Hematopoietic multipotent progenitor cell treated with erythropoietin and hydrocortisone succinate and interleukin-3 and kit ligand, for 17 days (in vitro differentiated cells): ENCODE results near the gene SORT1.
"Not testable (repeated sequence)": the region's sequence is repeated elsewhere in the genome, so short reads cannot be mapped to it uniquely, and the experiment has no call there.

Source experiments
- DNase-seq: peaks from one replicate; pipeline ENCODE4 v3.0.0-alpha.2; 2015; ENCODE audit warnings: low spot score

The SORT1 gene

GRCh38 chr1:109397581-109398342 lies at the start of gene SORT1:
Gene SORT1, minus strand, starts transcription at chr1:109397918. Its CDS starts 26 bp downstream, at chr1:109397892.
- no peak for DNase-seq

- not testable (repeated sequence) for DNase-seq
Measured at GRCh38 chr1:109445949-109446695, 48.4 kb upstream of the SORT1 start.

- no peak for DNase-seq
Measured at GRCh38 chr1:109444346-109444745, 46.6 kb upstream of the SORT1 start.

GRCh38 chr1:109443476-109443875 lies 45.8 kb upstream of the SORT1 start:
- no peak for DNase-seq

GRCh38 chr1:109441069-109441468 lies 43.4 kb upstream of the SORT1 start:
- no peak for DNase-seq

GRCh38 chr1:109438798-109439297 lies 41.1 kb upstream of the SORT1 start:
- DNase-seq, result no peak

- DNase-seq, result no peak
Measured at GRCh38 chr1:109434484-109434883, 36.8 kb upstream of the SORT1 start.

GRCh38 chr1:109433322-109433721 lies 35.6 kb upstream of the SORT1 start:
- no peak for DNase-seq

- DNase-seq, result no peak
Measured at GRCh38 chr1:109432336-109432735, 34.6 kb upstream of the SORT1 start.

- DNase-seq, result no peak
Measured at GRCh38 chr1:109427171-109427467, 29.4 kb upstream of the SORT1 start.

- DNase-seq, result peak; percentile 98
Measured at GRCh38 chr1:109426281-109427170, 28.8 kb upstream of the SORT1 start, which contains the start of gene PSMA5. Gene PSMA5, minus strand, starts transcription at chr1:109426448. Its CDS starts 118 bp downstream, at chr1:109426330.

GRCh38 chr1:109425391-109426280 lies 27.9 kb upstream of the SORT1 start:
- peak; percentile 75 for DNase-seq

- DNase-seq, result no peak
Measured at GRCh38 chr1:109423498-109423897, 25.8 kb upstream of the SORT1 start.

GRCh38 chr1:109412551-109412950 lies 14.8 kb upstream of the SORT1 start:
- DNase-seq, result no peak

GRCh38 chr1:109404838-109405237 lies 7.1 kb upstream of the SORT1 start:
- DNase-seq, result no peak

GRCh38 chr1:109402025-109402424 lies 4.3 kb upstream of the SORT1 start:
- no peak for DNase-seq

GRCh38 chr1:109400035-109400655 lies 2.4 kb upstream of the SORT1 start:
- DNase-seq, result no peak

GRCh38 chr1:109399326-109399957 lies 1.7 kb upstream of the SORT1 start:
- peak; percentile 78 for DNase-seq

- DNase-seq, result no peak
Measured at GRCh38 chr1:109398343-109399225, 866 bp upstream of the SORT1 start.
